GM12873 (cell line): ENCODE data around the gene CMAS.

Experiments
- CTCF ChIP-seq: IDR thresholded peaks from 2 replicates; pipeline ENCODE4 v1.5.1; 2012; ENCODE audit warnings: low read depth, mild to moderate bottlenecking, moderate library complexity, low read length, control low read depth; ENCODE audit not compliant: insufficient read depth; ENCODE audit errors: missing control alignments

Gene CMAS

DNA sequence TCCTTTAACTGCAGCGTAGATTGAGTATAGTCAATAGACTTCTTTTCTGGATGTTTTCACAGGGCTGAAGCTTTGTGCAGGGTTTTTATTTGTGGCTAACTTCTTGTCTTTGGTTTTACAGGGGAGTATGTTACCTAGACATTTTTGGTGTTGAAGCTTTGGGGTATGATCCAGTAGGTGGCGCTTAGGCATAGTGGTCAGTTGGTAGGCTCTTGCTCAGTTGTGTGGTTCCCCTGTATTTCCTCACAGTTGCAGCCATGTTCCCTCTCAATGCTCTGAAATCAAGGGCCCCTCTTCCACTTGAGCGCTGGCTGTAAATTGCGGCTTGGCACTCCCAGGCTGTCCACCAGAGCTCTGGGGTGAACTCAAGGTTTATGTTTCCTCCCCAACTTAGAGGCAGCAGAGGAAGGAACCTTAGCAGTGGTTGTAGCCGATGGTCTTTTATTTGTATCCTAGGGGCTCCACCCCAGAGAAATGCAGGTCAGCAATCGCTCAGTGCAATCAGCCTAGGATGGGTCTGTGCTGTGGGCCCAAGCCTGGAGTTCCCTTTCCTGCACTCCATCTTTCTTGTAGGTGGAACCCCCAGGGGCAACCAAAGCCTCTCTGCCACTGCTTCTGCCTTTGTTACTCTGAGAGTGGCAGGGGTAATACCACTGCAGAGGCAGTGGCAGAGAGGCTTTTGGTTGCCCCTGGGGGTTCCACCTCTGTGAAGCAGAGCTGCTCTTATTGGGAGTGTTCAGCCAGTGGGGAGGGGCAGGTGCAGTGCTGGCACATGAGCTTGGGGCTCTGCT is 55.1 kb downstream of the CMAS start:
- TF ChIP-seq CTCF = peak; percentile 60

DNA sequence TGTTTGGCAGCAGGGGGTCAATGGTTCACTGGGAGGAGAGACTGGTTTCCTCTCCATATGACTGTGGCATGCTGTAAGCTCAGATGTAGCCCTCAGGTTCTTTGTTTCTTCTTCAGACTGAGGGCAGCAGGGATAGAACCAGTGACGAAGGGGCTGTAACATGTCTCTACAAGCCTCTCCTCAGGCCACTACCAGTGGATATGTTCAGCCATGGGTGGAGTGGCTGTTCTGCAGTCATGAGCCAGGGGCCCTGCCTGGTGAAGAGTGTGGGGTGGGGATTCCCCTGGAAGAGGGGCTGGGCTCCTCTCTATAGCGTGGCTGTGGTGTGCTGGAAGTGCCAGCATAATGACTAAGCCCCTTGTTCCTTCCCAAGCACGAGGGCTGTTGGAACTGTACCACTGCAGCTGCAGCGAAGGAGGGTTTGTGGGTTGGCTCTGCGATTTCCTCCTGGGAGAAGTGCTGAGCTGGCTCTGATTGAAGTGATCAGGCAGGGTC is 55.8 kb downstream of the CMAS start:
- no peak for TF ChIP-seq CTCF

- TF ChIP-seq CTCF = no peak
These were observed 57.4 kb downstream of the CMAS start for GRCh38 chr12:22103418-22103817.

- TF ChIP-seq CTCF = no peak
These were observed 59.5 kb downstream of the CMAS start for GRCh38 chr12:22105542-22105941.

DNA sequence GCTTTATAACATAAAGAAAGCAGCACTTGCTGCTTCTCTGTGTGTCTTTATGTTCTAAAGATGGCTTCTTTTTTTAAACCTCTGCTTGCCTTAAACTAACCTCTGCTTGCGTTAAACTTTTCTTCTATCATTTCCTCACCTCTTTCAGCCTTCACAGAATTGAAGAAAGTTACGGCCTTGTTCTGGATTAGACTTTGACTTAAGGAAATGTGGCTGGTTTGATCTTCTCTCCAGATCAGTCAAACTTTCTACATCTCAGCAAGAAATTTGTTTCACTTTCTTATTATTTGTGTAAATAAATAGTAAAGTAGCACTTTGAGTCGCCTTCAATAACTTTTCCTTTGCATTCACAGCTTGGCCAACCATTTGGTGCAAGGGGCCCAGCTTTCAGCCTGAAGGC is 64.2 kb downstream of the CMAS start:
- no peak for TF ChIP-seq CTCF
